ENCODE measurements around the gene TAP2. TPM values are rescaled to one million over a fixed set of nuclear protein-coding genes. Genes with fewer than 3 reads are reported as not detected.
A peak's percentile ranks its signal among the peaks of the same experiment; 100 is the strongest.

The TAP2 gene
- total RNA-seq, 1 experiment from 2014 or later: 180 TPM

DNA sequence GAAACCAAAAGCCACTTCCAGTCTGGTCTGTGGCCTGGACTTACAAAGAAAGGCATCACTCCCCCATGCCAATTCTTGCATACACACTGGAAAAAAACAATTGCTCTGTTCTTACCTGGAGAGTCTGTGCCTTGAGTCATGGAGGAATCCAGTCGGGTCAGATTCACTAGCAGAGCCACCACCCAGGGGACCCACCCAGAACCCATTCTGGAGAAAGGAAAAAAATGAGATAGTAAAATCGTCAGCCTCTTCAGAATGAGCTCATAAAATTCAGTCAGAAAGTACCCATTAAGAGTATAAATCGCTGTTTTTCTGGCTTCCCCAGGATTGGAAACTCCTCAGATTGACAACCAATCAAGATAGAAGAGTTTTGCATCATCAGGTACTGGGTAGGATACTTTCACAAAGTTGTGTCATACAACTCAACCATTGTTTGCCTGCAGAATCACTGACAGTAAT lies 21.8 kb downstream of the TAP2 start, which contains the start of gene HLA-DOB:
Gene HLA-DOB (minus strand): TSS at position 257 of the 459 bp plus-strand sequence. CDS start 51 bp downstream, at position 206.
- TF ChIP-seq, protein P1, sequence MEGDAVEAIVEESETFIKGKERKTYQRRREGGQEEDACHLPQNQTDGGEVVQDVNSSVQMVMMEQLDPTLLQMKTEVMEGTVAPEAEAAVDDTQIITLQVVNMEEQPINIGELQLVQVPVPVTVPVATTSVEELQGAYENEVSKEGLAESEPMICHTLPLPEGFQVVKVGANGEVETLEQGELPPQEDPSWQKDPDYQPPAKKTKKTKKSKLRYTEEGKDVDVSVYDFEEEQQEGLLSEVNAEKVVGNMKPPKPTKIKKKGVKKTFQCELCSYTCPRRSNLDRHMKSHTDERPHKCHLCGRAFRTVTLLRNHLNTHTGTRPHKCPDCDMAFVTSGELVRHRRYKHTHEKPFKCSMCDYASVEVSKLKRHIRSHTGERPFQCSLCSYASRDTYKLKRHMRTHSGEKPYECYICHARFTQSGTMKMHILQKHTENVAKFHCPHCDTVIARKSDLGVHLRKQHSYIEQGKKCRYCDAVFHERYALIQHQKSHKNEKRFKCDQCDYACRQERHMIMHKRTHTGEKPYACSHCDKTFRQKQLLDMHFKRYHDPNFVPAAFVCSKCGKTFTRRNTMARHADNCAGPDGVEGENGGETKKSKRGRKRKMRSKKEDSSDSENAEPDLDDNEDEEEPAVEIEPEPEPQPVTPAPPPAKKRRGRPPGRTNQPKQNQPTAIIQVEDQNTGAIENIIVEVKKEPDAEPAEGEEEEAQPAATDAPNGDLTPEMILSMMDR (IDR thresholded peaks at IDR 0.05; ENCODE audit: unreplicated experiment): no peak
- CTCF ChIA-PET: no interaction called here
- Mint-ChIP-seq H3K4me3 (ENCODE audit: low read depth, unreplicated experiment) (peak within 1 kb of the TSS; percentile 10), H3K9me3 (ENCODE audit: low read depth, unreplicated experiment) (no peaks in the 10 kb centered on the region), H3K36me3 (ENCODE audit: insufficient read depth, unreplicated experiment) (no peaks in the 10 kb centered on the region), H3K4me1 (ENCODE audit: low read depth, unreplicated experiment) (peaks cover 12% of the 10 kb centered on the region), H3K27me3 (ENCODE audit: unreplicated experiment) (peaks cover 35% of the 10 kb centered on the region), H3K27ac (ENCODE audit: unreplicated experiment) (peak within 1 kb of the TSS; percentile 6)
- intact Hi-C loops (cut with micrococcal nuclease; ENCODE audit: unreplicated experiment): no loop called here
- BruUV-seq (replicated peaks): no TSS peak
- DNase-seq: peak; percentile 65

DNA sequence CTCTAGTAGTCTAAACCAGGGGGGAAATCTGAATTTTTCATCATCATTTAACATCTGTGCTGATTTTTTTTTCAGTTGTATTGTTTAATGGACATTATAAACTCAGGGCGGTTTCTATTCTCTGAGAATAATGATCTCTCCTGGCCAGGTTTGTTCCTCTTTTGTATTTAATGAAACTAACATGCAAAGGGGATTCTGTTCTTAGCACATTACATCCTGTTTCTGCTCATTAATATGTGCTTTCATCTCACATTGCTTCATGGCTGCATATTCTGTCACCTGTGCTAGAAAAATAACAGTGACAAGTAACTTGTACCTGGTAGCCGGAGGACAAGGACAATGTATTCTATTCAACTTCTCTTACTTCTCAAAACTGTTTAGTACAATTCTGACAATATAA lies 22.5 kb downstream of the TAP2 start:
- intact Hi-C loops (cut with micrococcal nuclease; ENCODE audit: unreplicated experiment): no loop called here
- Mint-ChIP-seq H3K27ac (ENCODE audit: unreplicated experiment) (no peak overlapping the region), H3K27me3 (ENCODE audit: unreplicated experiment) (peaks cover 36% of the 10 kb centered on the region), H3K36me3 (ENCODE audit: insufficient read depth, unreplicated experiment) (no peaks in the 10 kb centered on the region), H3K9me3 (ENCODE audit: low read depth, unreplicated experiment) (no peaks in the 10 kb centered on the region), H3K4me3 (ENCODE audit: low read depth, unreplicated experiment) (no peak overlapping the region), H3K4me1 (ENCODE audit: low read depth, unreplicated experiment) (peaks cover 12% of the 10 kb centered on the region)
- TF ChIP-seq, protein P1 (IDR thresholded peaks at IDR 0.05; ENCODE audit: unreplicated experiment): no peak
- no TSS peak for BruUV-seq (replicated peaks)
- CTCF ChIA-PET: no interaction called here
- no peak for DNase-seq

DNA sequence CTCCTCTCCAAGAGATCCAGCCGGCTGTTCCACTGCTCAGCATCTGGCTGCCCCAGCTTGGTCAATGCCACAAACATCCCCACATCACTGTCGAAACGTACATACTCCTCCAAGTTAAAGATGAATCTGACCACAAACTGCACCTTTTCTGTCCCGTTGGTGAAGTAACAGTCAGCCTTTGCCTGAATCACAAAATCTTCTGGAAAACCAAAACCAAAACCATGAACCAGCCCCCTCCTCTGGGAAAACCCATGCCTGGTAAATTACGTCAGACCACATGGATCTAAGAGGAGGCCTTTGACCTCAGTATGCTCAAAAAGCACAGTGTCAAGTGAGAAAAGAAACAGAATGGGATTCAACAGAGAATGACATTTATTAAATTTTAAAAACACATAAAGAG lies 23.4 kb downstream of the TAP2 start:
- H3K4me3 Mint-ChIP-seq (ENCODE audit: low read depth, unreplicated experiment): no peak overlapping the region
- no peaks in the 10 kb centered on the region for H3K36me3 Mint-ChIP-seq (ENCODE audit: insufficient read depth, unreplicated experiment)
- DNase-seq: no peak
- peaks cover 45% of the 10 kb centered on the region for H3K27me3 Mint-ChIP-seq (ENCODE audit: unreplicated experiment)
- intact Hi-C loops (cut with micrococcal nuclease; ENCODE audit: unreplicated experiment): no loop called here
- BruUV-seq (replicated peaks): no TSS peak
- H3K4me1 Mint-ChIP-seq (ENCODE audit: low read depth, unreplicated experiment): peaks cover 12% of the 10 kb centered on the region
- no peak overlapping the region for H3K27ac Mint-ChIP-seq (ENCODE audit: unreplicated experiment)
- no peaks in the 10 kb centered on the region for H3K9me3 Mint-ChIP-seq (ENCODE audit: low read depth, unreplicated experiment)
- TF ChIP-seq, protein P1 (IDR thresholded peaks at IDR 0.05; ENCODE audit: unreplicated experiment): no peak
- CTCF ChIA-PET: no interaction called here

DNA sequence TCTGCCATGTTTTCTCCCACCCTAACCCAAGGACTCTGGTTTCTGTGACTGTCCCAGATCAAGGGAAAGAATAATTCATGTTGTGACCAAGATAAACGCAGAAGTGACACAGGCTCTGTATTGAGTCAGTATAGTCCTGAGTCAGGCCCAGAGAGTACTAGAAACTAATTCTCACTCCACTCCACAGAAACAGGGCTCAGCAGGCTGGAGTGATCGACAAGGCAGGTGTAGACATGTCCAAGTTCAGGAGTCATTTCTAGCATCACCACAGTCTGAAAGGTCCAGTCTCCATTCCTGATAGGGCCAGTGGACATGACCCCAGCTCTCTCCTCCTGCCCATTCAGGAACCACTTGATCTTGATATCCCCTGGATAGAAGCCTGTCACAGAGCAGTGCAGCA lies 24.4 kb downstream of the TAP2 start:
- intact Hi-C loops (cut with micrococcal nuclease; ENCODE audit: unreplicated experiment): no loop called here
- no peaks in the 10 kb centered on the region for H3K9me3 Mint-ChIP-seq (ENCODE audit: low read depth, unreplicated experiment)
- DNase-seq: no peak
- BruUV-seq (replicated peaks): no TSS peak
- peaks cover 49% of the 10 kb centered on the region for H3K27me3 Mint-ChIP-seq (ENCODE audit: unreplicated experiment)
- H3K4me1 Mint-ChIP-seq (ENCODE audit: low read depth, unreplicated experiment): peaks cover 12% of the 10 kb centered on the region
- H3K4me3 Mint-ChIP-seq (ENCODE audit: low read depth, unreplicated experiment): no peak overlapping the region
- CTCF ChIA-PET: interaction anchor here (0.6 kb wide), 1 partner anchor 45 kb away, joined by 4 read pairs; no protein-coding TSS in a partner anchor
- H3K36me3 Mint-ChIP-seq (ENCODE audit: insufficient read depth, unreplicated experiment): no peaks in the 10 kb centered on the region
- TF ChIP-seq, protein P1 (IDR thresholded peaks at IDR 0.05; ENCODE audit: unreplicated experiment): no peak
- no peak overlapping the region for H3K27ac Mint-ChIP-seq (ENCODE audit: unreplicated experiment)

Data from Calu3 (cell line).